ENCODE data around the gene BCAS1.

- TF ChIP-seq POLR2A (IDR thresholded peaks at IDR 0.05) (no peak), CTCF (IDR thresholded peaks at IDR 0.05) (no peak)
These were observed 11.7 kb upstream of the BCAS1 start for GRCh38 chr20:54082100-54082499.

Measured in body of pancreas (tissue), 4 donors.